K562 (cell line): Measurements from ENCODE around the gene INPP5D. TPM values are rescaled to one million over a fixed set of nuclear protein-coding genes. Genes with fewer than 3 reads are reported as not detected.

ENCODE experiments used
- ATAC-seq: fragments of 200-7000 bp; cut with Tn5 transposase; 3 replicates; pipeline ENCODE4 v1.9.1; 2020; ENCODE audit warnings: moderate library complexity
- BruUV-seq: library from RNA; stranded (reverse); fragments of 400-500 nt; replicated peaks from 2 replicates; lab custom pipeline; 2021; lab: Mats Ljungman, UMichigan
- CTCF ChIA-PET: fragments of 300-600 bp; formaldehyde crosslinking; extraction: SDS; loops from one replicate; lab custom pipeline; 2021; ENCODE audit warnings: low intra/inter-chr PET ratio; lab: Yijun Ruan, JAX
- POLR2A ChIA-PET: fragments of 300-600, 350-650 bp; sonication (Branson Sonifier 250); formaldehyde crosslinking; extraction: SDS; loops from one replicate; lab custom pipeline; 2021; ENCODE audit warnings: antibody characterized with exemption, inconsistent platforms; lab: Yijun Ruan, JAX
- DNase-seq, 4 experiments: peaks; one replicate each; pipeline versions ENCODE4 v3.0.0 to v3.0.0-alpha.2; 2011 to 2018; ENCODE audit warnings: low spot score in 3 of 4, mixed read lengths in 3 of 4; ENCODE audit errors: extremely low read depth in 1 of 4
- FAIRE-seq: peaks from 2 replicates; lab custom pipeline; 2011; peaks lifted over from hg19 to GRCh38; lab: Jason Lieb, UNC
- H2AFZ ChIP-seq: 2 replicates; pipeline ENCODE4 v1.6.0; 2011; ENCODE audit warnings: low read depth, low read length, control low read depth, inconsistent platforms
- H3K27ac ChIP-seq: fragments of 200-600 bp; 3 replicates; pipeline ENCODE4 v1.8.0; 2011; ENCODE audit warnings: low read depth, mild to moderate bottlenecking, control low read depth, inconsistent platforms, low read length, moderate library complexity, mixed read lengths; ENCODE audit errors: extremely low read depth
- H3K27me3 ChIP-seq, 2 experiments: fragments of 300-600 bp in 1 of 2; 2 replicates in 1 of 2; 3 replicates in 1 of 2; pipeline versions ENCODE4 v1.6.0 to v1.8.0; 2011; ENCODE audit warnings: inconsistent platforms in 2 of 2, low read length in 2 of 2, mild to moderate bottlenecking in 1 of 2, mixed read lengths in 1 of 2, moderate library complexity in 1 of 2; ENCODE audit not compliant: control insufficient read depth in 2 of 2, insufficient read depth in 2 of 2
- H3K36me3 ChIP-seq: fragments of 300-600 bp; 3 replicates; pipeline ENCODE4 v1.8.0; 2011; ENCODE audit warnings: mild to moderate bottlenecking, low read length, inconsistent platforms; ENCODE audit not compliant: control insufficient read depth, insufficient read depth
- H3K4me1 ChIP-seq, 2 experiments: fragments of 200-600 bp in 1 of 2; replicated peaks in 1 of 2; 2 replicates in 1 of 2; 3 replicates in 1 of 2; pipeline versions ENCODE4 v1.5.1 to v1.8.0; 2011; ENCODE audit warnings: inconsistent platforms in 2 of 2, low read length in 2 of 2, mild to moderate bottlenecking in 1 of 2, mixed read lengths in 1 of 2, moderate library complexity in 1 of 2; ENCODE audit not compliant: control insufficient read depth in 2 of 2, insufficient read depth in 2 of 2
- H3K4me2 ChIP-seq: 2 replicates; pipeline ENCODE4 v1.6.1; 2011; ENCODE audit warnings: low read length, control low read depth, inconsistent platforms, mixed read lengths; ENCODE audit not compliant: insufficient read depth
- H3K4me3 ChIP-seq: fragments of 200-600 bp; sonication (generic), shearing (Covaris generic); 2 replicates; pipeline ENCODE4 v1.5.1; 2016; ENCODE audit warnings: control low read depth, inconsistent platforms
- H3K79me2 ChIP-seq: fragments of 200-600 bp; 3 replicates; pipeline ENCODE4 v1.8.0; 2011; ENCODE audit warnings: low read length, inconsistent platforms; ENCODE audit not compliant: control insufficient read depth, insufficient read depth
- H3K9ac ChIP-seq, 2 experiments: 2 replicates each; pipeline versions ENCODE4 v1.6.0 to v1.6.1; 2011; ENCODE audit warnings: low read depth in 2 of 2, low read length in 2 of 2, control low read depth in 1 of 2, inconsistent platforms in 1 of 2, mild to moderate bottlenecking in 1 of 2, mixed read lengths in 1 of 2; ENCODE audit not compliant: insufficient read depth in 1 of 2
- H3K9me1 ChIP-seq: one replicate; pipeline ENCODE4 v1.6.0; 2011; ENCODE audit warnings: inconsistent platforms, mild to moderate bottlenecking, low read length, moderate library complexity; ENCODE audit not compliant: control insufficient read depth, insufficient read depth
- H3K9me3 ChIP-seq: replicated peaks from 2 replicates; pipeline ENCODE4 v1.5.1; 2011; ENCODE audit warnings: low read depth, low read length, inconsistent platforms; ENCODE audit not compliant: control insufficient read depth, insufficient read depth
- H4K20me1 ChIP-seq: replicated peaks from 2 replicates; pipeline ENCODE4 v1.6.1; 2011; ENCODE audit warnings: low read length, inconsistent platforms, mixed read lengths; ENCODE audit not compliant: control insufficient read depth, insufficient read depth
- C11orf30 ChIP-seq: fragments of 450-650 bp; IDR thresholded peaks from 2 replicates; pipeline ENCODE4 v1.6.1; 2016; ENCODE audit warnings: low read depth, mild to moderate bottlenecking
- EGR1 ChIP-seq: fragments of 450-650 bp; conservative IDR thresholded peaks from 2 replicates; pipeline ENCODE4 v1.6.1; 2017; ENCODE audit warnings: mild to moderate bottlenecking
- NFE2L1 ChIP-seq: fragments of 450-650 bp; IDR thresholded peaks from 2 replicates; pipeline ENCODE4 v1.6.1; 2016; ENCODE audit warnings: missing genetic modification characterization, low read depth, mild to moderate bottlenecking, missing compliant biosample characterization, moderate library complexity, borderline replicate concordance
- TOE1 ChIP-seq, 2 experiments: fragments of 450-650 bp in 1 of 2; sonication (generic) in 1 of 2; formaldehyde crosslinking in 1 of 2; IDR thresholded peaks; 2 replicates each; pipeline versions ENCODE4 v1.7.1 to v1.8.0; 2016 to 2022; ENCODE audit warnings: borderline replicate concordance in 2 of 2, mild to moderate bottlenecking in 2 of 2, antibody characterized with exemption in 1 of 2, inconsistent platforms in 1 of 2, low read depth in 1 of 2, missing genetic modification reagents in 1 of 2, moderate library complexity in 1 of 2
- ZBED1 ChIP-seq: IDR thresholded peaks from 2 replicates; pipeline ENCODE4 v1.6.1; 2014
- ZNF408 ChIP-seq: fragments of 250-450 bp; sonication (Bioruptor Pico); IDR thresholded peaks from 2 replicates; pipeline ENCODE4 v1.4.0; 2020; ENCODE audit warnings: low read depth, mild to moderate bottlenecking, moderate library complexity
- WGBS: fragments of 100-300 bp; shearing (Covaris generic); methylation state at CpG from one replicate; pipeline ENCODE4 v1.1.6; 2016; ENCODE audit warnings: low coverage, mixed read lengths; ENCODE audit not compliant: insufficient coverage; ENCODE audit errors: missing lambda C conversion rate; 5-methylcytosine and 5-hydroxymethylcytosine counted together
- in situ Hi-C: fragments of 300-500 bp; cut with MboI; formaldehyde crosslinking; loops from 4 replicates; pipeline ENCODE4 v1.15.0; 2018; ENCODE audit warnings: inconsistent platforms, mixed read lengths
- intact Hi-C: fragments of 100-400 bp; cut with micrococcal nuclease; formaldehyde crosslinking; loops from 2 replicates; pipeline ENCODE4 v1.14.2; 2022
- polyA plus RNA-seq, 8 experiments: library from polyadenylated mRNA; depleted of rRNA in 4 of 8; stranded (reverse) in 5 of 8; unstranded in 3 of 8; fragments of >200 nt; fragmentation: Nextera tagmentation in 2 of 8; fragmentation: Illumina TruSeq in 1 of 8; extraction: Ambion mirVana in 2 of 8; extraction: Trizol in 1 of 8; gene quantifications; 2 replicates each; pipeline versions ENCODE4 v1.2.1 to v1.2.3, GENCODE V29; 2011 to 2014; ENCODE audit warnings: inconsistent platforms in 1 of 8, missing spikeins in 1 of 8
- total RNA-seq, 7 experiments: library from RNA; depleted of rRNA in 6 of 7; stranded (reverse); fragments of >200 nt in 6 of 7; fragmentation: Illumina TruSeq in 2 of 7; extraction: Trizol in 2 of 7; gene quantifications; 2 replicates each; pipeline versions ENCODE4 v1.2.1 to v1.2.3, GENCODE V29; 2011 to 2021; ENCODE audit warnings: low replicate concordance in 1 of 7
- TF ChIP-seq, protein P1 (sequence below): fragments of 450-650 bp; IDR thresholded peaks from 2 replicates; pipeline ENCODE4 v1.6.1; 2016; ENCODE audit warnings: antibody characterized with exemption
- TF ChIP-seq, protein P2 (sequence below): fragments of 150-350 bp; conservative IDR thresholded peaks from 2 replicates; pipeline ENCODE4 v1.6.1; 2014; ENCODE audit warnings: low read length

Gene INPP5D
- total and polyA plus RNA-seq, 9 of the 15 experiments (the other 6 are each of a cell fraction or from before 2014, with no cell fraction given): 0.55 to 6.2 (median 2.2) TPM

DNA sequence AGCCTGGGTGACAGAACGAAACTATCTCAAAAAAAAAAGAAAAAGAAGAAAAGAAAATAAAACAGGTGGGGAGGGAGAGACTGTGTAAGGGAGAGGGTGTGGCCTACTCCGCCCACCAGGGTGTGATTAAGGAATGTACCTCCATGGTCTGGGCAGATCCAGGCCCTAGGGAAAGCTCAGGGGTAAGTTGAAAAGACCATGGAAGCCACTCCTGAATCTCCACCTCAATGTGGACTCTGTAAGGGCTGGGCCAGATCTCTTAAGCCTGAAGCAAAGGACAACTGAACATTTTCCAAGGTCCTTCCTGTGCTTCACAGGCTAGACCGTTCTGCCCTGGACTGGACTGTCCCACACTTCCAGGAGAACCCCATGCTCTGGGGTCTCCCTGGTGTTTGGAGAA, 181.7 kb downstream of the INPP5D start:
- peak; percentile 19 for FAIRE-seq
- Histone ChIP-seq H2AFZ (peak overlapping the region; percentile 27), H3K4me2 (no peak overlapping the region), H3K9me3 (no peaks in the 10 kb centered on the region), H4K20me1 (no peaks in the 10 kb centered on the region), H3K36me3 (no peaks in the 10 kb centered on the region), H3K27ac (no peak overlapping the region), H3K4me3 (no peak overlapping the region), H3K79me2 (no peaks in the 10 kb centered on the region), H3K4me1 (peaks cover 17 to 33% of the 10 kb centered on the region in 2 experiments; a peak in 4 of 5 replicates), H3K9me1 (no peaks in the 10 kb centered on the region), H3K9ac (peak overlapping the region in 1 of 2 experiments; percentile 69; a peak in 1 of 4 replicates), H3K27me3 (no peaks in the 10 kb centered on the region)
- WGBS: 78% methylated on average over 1 of the region's 3 CpGs
- intact Hi-C loops: loop anchor here (10.0 kb wide), 1 partner anchor 67 kb away; no protein-coding TSS in a partner anchor
- in situ Hi-C loops: no loop called here
- CTCF ChIA-PET: no interaction called here
- ATAC-seq: peak; percentile 74
- POLR2A ChIA-PET: no interaction called here
- DNase-seq: peak in 2 of 4 experiments; percentile 42
- no TSS peak for BruUV-seq
- peak; percentile 31; the same call in 1 of the 2 replicates for TF ChIP-seq EGR1
- TF ChIP-seq ZBED1: no peak
- TF ChIP-seq TOE1 (IDR thresholded peaks at IDR 0.05; ENCODE audit: borderline replicate concordance): no peak
- no peak for TF ChIP-seq TOE1 (CRISPR knock-in tag; IDR thresholded peaks at IDR 0.05; ENCODE audit: borderline replicate concordance, low read depth)
- no peak for TF ChIP-seq C11orf30
- no peak for TF ChIP-seq NFE2L1 (tag)
- TF ChIP-seq, protein P1, sequence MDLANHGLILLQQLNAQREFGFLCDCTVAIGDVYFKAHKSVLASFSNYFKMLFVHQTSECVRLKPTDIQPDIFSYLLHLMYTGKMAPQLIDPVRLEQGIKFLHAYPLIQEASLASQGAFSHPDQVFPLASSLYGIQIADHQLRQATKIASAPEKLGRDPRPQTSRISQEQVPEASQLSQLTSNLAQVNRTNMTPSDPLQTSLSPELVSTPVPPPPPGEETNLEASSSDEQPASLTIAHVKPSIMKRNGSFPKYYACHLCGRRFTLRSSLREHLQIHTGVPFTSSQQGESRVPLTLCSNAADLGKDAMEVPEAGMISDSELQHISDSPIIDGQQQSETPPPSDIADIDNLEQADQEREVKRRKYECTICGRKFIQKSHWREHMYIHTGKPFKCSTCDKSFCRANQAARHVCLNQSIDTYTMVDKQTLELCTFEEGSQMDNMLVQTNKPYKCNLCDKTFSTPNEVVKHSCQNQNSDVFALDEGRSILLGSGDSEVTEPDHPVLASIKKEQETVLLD: no peak
- TF ChIP-seq, protein P2, sequence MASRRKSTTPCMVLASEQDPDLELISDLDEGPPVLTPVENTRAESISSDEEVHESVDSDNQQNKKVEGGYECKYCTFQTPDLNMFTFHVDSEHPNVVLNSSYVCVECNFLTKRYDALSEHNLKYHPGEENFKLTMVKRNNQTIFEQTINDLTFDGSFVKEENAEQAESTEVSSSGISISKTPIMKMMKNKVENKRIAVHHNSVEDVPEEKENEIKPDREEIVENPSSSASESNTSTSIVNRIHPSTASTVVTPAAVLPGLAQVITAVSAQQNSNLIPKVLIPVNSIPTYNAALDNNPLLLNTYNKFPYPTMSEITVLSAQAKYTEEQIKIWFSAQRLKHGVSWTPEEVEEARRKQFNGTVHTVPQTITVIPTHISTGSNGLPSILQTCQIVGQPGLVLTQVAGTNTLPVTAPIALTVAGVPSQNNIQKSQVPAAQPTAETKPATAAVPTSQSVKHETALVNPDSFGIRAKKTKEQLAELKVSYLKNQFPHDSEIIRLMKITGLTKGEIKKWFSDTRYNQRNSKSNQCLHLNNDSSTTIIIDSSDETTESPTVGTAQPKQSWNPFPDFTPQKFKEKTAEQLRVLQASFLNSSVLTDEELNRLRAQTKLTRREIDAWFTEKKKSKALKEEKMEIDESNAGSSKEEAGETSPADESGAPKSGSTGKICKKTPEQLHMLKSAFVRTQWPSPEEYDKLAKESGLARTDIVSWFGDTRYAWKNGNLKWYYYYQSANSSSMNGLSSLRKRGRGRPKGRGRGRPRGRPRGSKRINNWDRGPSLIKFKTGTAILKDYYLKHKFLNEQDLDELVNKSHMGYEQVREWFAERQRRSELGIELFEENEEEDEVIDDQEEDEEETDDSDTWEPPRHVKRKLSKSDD: no peak
- no peak for TF ChIP-seq ZNF408
